Effector CD8-positive, alpha-beta T cell (primary cell): Measurements from ENCODE around the gene ARMC7.
"Not testable (repeated sequence)": the region's sequence is repeated elsewhere in the genome, so short reads cannot be mapped to it uniquely, and the experiment has no call there.

Experiments
- DNase-seq: peaks from one replicate; lab custom pipeline; 2025; lab: John Stamatoyannopoulos, UW
- total RNA-seq, 4 experiments: gene quantifications; one replicate each; lab custom pipeline; 2026; lab: John Stamatoyannopoulos, UW

The ARMC7 gene
- total RNA-seq: 12.6 to 23.6 (median 18.1) reads per million in 4 experiments

GRCh38 chr17:75109407-75110233 is at the start of gene ARMC7:
Gene ARMC7, plus strand, starts transcription at chr17:75109969. Its CDS starts 320 bp downstream, at chr17:75110289.
- DNase-seq: peak; percentile 84

- no peak for DNase-seq
Observed at GRCh38 chr17:75060434-75061054, 49.2 kb upstream of the ARMC7 start.

GRCh38 chr17:75061055-75061438 is 48.7 kb upstream of the ARMC7 start:
- DNase-seq: no peak

- no peak for DNase-seq
Observed at GRCh38 chr17:75061618-75062017, 48.2 kb upstream of the ARMC7 start.

GRCh38 chr17:75063201-75063600 is 46.6 kb upstream of the ARMC7 start:
- DNase-seq: no peak

GRCh38 chr17:75063626-75064025 is 46.1 kb upstream of the ARMC7 start:
- DNase-seq: no peak

GRCh38 chr17:75064040-75064439 is 45.7 kb upstream of the ARMC7 start:
- DNase-seq: no peak

GRCh38 chr17:75064460-75064859 is 45.3 kb upstream of the ARMC7 start:
- DNase-seq: no peak

GRCh38 chr17:75064867-75065561 is 44.8 kb upstream of the ARMC7 start:
- DNase-seq: no peak

GRCh38 chr17:75065562-75066151 is 44.1 kb upstream of the ARMC7 start:
- DNase-seq: no peak

GRCh38 chr17:75067856-75068255 is 41.9 kb upstream of the ARMC7 start:
- DNase-seq: no peak

- no peak for DNase-seq
Observed at GRCh38 chr17:75068750-75069149, 41.0 kb upstream of the ARMC7 start.

- DNase-seq: no peak
Observed at GRCh38 chr17:75069783-75070182, 40.0 kb upstream of the ARMC7 start.

- not testable (repeated sequence) for DNase-seq
Observed at GRCh38 chr17:75071478-75072271, 38.1 kb upstream of the ARMC7 start.

- not testable (repeated sequence) for DNase-seq
Observed at GRCh38 chr17:75072909-75073308, 36.9 kb upstream of the ARMC7 start.

- DNase-seq: no peak
Observed at GRCh38 chr17:75073618-75074047, 36.1 kb upstream of the ARMC7 start.

- DNase-seq: no peak
Observed at GRCh38 chr17:75074532-75074931, 35.2 kb upstream of the ARMC7 start.

GRCh38 chr17:75075597-75076336 is 34.0 kb upstream of the ARMC7 start:
- no peak for DNase-seq

GRCh38 chr17:75077072-75077495 is 32.7 kb upstream of the ARMC7 start:
- no peak for DNase-seq

GRCh38 chr17:75077496-75078283 is 32.1 kb upstream of the ARMC7 start:
- no peak for DNase-seq
